Measurements from ENCODE around the gene TBXAS1.
"Not testable (repeated sequence)": the region's sequence is repeated elsewhere in the genome, so short reads cannot be mapped to it uniquely, and the experiment has no call there.

TBXAS1 gene

GRCh38 chr7:139828446-139828845 lies 618 bp upstream of the TBXAS1 start:
- DNase-seq = no peak

- DNase-seq = no peak
These were observed 682 bp downstream of the TBXAS1 start for GRCh38 chr7:139829775-139830117.

GRCh38 chr7:139830292-139830691 lies 1.2 kb downstream of the TBXAS1 start:
- DNase-seq = no peak

GRCh38 chr7:139830782-139831501 lies 1.9 kb downstream of the TBXAS1 start:
- no peak for DNase-seq

GRCh38 chr7:139835848-139836247 lies 6.8 kb downstream of the TBXAS1 start:
- not testable (repeated sequence) for DNase-seq

GRCh38 chr7:139837291-139837690 lies 8.2 kb downstream of the TBXAS1 start:
- DNase-seq = not testable (repeated sequence)

GRCh38 chr7:139838276-139838675 lies 9.2 kb downstream of the TBXAS1 start:
- DNase-seq = no peak

GRCh38 chr7:139838876-139839275 lies 9.8 kb downstream of the TBXAS1 start:
- DNase-seq = no peak

GRCh38 chr7:139840776-139841175 lies 11.7 kb downstream of the TBXAS1 start:
- no peak for DNase-seq

GRCh38 chr7:139842401-139843210 lies 13.5 kb downstream of the TBXAS1 start:
- no peak for DNase-seq

- DNase-seq = not testable (repeated sequence)
These were observed 14.1 kb downstream of the TBXAS1 start for GRCh38 chr7:139843211-139843537.

GRCh38 chr7:139844779-139845442 lies 15.8 kb downstream of the TBXAS1 start:
- DNase-seq = no peak

- no peak for DNase-seq
These were observed 16.4 kb downstream of the TBXAS1 start for GRCh38 chr7:139845443-139845805.

- no peak for DNase-seq
These were observed 17.2 kb downstream of the TBXAS1 start for GRCh38 chr7:139846297-139846696.

GRCh38 chr7:139848274-139848673 lies 19.2 kb downstream of the TBXAS1 start:
- no peak for DNase-seq

- DNase-seq = no peak
These were observed 21.8 kb downstream of the TBXAS1 start for GRCh38 chr7:139850906-139851305.

GRCh38 chr7:139851770-139852481 lies 22.9 kb downstream of the TBXAS1 start:
- no peak for DNase-seq

- no peak for DNase-seq
These were observed 23.4 kb downstream of the TBXAS1 start for GRCh38 chr7:139852482-139852845.

GRCh38 chr7:139853506-139854123 lies 24.6 kb downstream of the TBXAS1 start:
- no peak for DNase-seq

- no peak for DNase-seq
These were observed 25.1 kb downstream of the TBXAS1 start for GRCh38 chr7:139854124-139854511.

- DNase-seq = no peak
These were observed 25.9 kb downstream of the TBXAS1 start for GRCh38 chr7:139854803-139855497.

GRCh38 chr7:139855498-139856270 lies 26.6 kb downstream of the TBXAS1 start:
- no peak for DNase-seq
